Embryonic facial prominence (tissue), 1 donor: ENCODE results near the gene PTPRS.
"Not testable (repeated sequence)": the region's sequence is repeated elsewhere in the genome, so short reads cannot be mapped to it uniquely, and the experiment has no call there.

Experiments
- DNase-seq: peaks from one replicate; pipeline ENCODE4 v3.0.0-alpha.2; 2016; ENCODE audit errors: extremely low spot score

PTPRS gene

DNA sequence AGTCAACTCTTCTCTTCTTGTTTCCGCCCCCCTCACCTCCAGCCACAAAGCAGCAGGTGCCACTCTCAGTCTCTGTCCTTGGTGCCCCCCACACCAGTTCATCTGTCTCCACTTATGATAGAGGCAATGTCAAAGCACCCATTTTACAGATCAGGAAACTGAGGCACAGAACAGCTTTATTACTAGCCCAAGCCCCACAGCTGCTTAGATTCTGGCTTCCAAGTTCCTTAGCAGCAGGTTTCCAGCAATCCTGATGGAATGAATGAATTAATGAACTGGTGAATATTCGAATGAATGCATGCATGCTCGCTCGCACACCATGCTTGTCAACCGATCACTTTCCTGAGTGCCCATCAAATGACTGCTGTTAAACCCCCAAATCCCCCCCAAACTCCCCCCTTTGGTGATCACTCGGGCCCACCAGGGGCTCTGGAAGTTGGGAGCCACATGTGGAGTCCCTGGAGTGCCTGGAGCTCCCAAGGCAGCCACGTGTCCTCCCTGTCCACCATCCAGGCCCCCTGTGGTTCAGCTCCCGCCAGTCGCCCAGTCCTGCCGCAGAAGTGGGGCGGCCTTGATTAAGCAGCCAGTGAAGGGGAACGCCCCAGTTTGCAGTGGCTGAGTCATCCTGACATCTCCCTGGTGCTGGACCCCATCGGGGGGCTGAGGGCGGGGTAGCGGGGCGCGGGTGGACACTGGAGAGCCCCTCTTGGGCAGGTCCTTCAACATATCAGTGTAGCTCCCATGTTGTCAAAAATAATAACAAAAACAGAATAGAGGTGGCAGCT is 6.8 kb downstream of the PTPRS start:
- no peak for DNase-seq

DNA sequence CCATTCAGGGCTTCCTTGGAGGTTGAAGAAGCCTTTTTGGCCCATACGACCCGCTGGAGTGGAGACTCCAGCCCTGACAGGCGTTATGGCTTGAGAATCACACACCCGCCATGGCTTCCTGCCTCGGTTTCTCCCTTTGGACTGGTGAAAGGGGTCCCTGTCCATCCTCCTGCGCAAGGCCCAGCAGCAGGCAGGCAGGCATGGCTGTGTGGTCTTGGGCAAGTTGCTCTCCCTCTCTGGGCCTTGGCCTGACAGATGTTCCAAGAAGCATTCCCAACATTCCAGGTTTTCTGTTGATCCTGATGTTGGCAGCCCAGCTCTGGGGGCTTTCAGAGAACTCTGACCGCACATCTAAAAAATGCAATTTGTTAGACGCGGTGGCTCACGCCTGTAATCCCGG is 8.1 kb downstream of the PTPRS start:
- no peak for DNase-seq

DNA sequence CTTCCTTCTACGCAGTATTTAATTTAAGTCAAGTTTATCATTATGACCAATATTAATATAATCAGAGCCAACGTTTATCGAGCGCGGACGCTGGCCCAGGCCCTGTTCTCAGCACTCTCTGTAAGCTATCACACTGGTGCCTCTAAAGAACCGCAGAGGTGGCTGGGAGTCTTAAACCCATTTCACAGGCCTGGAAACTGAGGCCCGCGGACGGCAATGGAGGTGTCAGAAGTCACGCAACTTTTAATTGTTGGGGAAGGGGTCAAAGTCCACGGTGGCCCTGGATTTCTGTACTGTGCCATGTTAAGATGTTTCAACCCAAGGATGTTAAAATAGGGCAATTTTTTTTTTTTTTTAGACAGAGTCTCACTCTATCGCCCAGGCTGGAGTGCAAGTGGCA is 8.8 kb downstream of the PTPRS start:
- no peak for DNase-seq

DNA sequence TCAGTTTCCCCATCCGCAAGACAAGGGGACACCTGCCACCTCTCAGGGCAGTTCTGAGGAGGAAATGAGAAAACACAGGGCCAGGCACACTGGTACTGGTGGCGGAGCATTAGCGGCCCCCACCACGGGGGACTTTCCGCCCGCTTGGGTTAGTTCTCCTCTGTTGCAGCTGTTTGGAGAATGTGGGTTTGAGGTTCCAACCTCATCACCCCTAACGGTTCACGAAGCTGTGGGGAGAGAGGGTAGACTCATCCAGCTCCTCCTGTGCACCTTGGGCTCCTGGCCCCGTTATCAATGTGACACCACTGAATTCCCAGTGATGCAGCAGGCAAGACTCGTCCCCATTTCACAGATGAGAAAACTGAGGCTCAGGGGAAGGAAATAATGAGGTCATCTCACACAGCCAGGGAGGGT is 10.3 kb downstream of the PTPRS start:
- DNase-seq = no peak

DNA sequence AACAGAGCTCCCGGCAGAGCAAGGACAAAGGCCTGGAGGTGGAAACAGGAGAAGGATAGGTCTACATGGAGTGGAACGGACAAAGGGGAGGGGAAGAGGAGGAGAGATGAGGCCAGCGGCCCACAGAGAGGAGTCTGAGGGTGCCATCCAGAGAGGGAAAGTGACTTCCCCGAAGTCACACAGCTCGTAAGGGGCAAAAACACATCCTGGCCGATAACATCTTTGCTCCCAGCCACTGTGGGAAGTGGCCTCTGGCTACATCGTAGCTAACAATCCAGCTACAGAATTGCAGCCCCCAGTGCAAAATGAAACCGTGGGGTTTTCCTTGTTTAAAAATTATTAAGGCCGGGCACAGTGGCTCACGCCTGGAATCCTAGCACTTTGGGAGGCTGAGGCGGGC is 11.5 kb downstream of the PTPRS start:
- no peak for DNase-seq

DNA sequence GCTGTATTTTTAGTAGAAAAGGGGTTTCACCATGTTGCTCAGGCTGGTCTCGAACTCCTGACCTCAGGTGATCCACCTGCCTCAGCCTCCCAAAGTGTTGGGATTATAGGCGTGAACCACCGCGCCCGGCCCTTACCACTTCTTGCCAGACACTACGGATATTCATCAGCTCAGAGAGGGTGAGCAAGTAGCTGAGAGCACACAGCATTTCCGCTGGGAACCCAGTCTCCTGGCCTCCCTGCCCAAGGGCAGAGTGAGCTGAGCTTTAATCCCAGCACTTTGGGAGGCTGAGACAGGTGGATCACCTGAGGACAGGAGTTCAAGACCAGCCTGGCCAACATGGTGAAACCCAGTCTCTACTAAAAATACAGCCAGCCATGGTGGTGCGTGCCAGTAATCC is 12.2 kb downstream of the PTPRS start:
- DNase-seq = not testable (repeated sequence)

DNA sequence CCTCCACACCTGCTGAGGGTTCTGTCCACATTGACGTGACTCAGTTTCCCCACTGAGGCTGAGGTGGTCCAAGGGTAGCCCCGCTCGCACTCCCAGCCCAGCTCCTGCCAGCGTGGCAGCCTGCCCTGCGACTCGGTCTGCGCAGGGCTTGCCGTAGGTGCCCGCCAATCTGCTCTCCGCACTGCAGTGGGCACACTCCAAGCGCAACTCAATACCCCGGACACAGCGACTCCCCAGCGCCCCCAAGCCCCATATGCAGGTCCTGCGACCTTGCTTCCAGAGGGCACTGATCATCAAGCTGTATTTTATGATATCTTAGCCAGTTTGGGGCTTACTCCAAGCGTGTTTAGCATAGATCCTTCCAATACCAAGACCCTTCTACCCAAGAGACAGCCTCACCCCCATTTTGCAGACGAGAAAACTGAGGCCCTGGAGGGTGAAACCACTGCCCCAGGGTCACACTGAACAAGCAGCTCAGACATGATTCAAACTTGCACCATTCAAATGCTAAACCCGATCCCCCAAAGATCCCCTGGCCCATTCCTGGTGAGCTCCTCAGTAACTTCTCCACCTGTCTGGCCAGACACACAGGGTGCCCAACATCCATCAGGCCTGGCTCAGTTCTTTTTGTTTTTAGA is 13.5 kb downstream of the PTPRS start:
- no peak for DNase-seq

DNA sequence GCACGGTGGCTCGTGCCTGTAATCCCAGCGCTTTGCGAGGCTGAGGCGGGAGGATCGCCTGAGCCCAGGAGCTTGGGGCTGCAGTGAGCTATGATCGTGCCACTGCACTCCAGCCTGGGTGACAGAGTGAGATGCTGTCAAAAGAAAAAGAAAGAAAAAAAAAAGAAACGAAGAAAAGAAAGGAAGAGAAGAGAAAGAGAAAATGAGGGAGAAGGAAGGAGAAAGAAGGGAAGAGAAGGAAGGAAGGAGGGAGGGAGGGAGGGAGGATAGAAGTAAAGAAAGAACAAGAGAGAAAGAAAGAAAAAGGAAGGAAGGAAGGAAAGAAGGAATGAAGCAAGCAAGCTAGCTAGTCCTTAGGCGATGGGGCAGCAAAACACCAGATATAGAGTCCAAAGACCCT is 14.1 kb downstream of the PTPRS start:
- no peak for DNase-seq

DNA sequence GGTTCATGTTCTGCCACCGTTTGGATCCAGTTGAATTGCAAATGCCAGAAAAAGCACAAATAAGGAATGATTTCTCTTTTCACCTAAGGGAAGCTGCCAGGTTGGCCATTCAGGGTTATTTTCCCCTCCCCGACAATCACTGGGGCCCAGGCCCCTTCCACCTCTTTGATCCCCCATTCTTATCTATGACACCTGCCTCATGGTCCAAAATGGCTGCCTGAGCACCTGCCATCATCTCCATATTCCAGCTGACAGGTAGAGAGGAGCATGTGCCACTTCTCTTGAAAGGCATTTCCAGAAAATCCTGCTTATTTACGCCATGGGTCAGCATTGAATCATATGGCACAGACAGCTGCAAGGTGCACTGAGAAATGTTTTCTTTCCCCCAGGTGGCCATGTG is 15.7 kb downstream of the PTPRS start:
- no peak for DNase-seq

DNA sequence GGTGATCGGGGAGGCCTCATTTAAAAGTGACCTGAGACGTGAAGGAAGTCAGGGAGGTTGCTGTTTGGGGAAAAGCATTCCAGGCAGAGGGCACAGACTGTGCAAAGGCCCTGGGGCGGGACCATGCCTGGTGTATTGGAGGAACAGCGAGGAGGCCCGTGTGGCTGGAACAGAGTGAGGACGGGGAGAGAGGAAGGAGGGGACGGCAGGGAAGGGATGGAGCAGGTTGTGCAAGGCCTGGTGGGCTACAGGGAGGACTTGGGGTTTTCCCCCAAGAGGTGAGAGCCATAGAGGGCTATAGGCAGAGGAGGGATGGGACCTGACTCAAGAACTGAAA is 17.2 kb downstream of the PTPRS start:
- no peak for DNase-seq

DNA sequence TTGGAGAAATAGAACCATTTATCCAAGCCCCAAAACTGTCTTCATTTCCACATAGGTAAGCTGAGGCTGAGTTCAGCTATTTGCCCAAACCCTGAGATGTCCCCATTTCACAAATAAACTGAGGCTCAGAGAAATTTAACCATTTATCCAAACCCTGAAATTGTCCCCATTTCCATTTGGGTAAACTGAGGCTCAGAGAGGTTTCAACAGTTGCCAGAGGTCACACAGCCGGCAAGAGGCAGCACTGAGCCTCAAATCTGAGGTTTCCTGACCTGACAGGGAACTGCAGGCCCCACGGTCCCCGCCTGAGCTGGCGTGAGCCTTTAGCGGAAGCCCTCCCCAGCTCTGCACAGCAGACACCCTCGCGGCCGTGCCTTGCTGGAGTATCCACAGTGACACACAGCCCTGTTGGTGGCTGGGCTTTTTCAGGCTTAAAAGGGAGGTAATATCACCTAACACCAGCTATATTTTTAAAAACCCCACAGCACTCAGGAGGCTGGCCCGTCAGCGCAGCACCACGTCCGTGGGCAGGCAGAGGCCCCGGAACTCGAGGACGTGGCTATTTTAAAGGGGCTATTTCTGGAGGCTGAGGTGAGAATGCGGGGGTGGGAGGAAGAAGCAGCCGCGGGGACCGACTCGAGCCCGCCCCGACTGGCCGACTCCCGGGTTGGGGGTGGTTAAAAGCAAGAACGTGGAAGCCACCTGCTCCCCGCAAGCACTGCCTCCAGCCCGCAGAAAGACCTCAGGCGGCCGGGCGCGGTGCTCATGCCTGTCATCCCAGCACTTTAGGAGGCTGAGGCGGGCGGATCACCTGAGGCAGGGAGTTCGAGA is 18.5 kb downstream of the PTPRS start:
- no peak for DNase-seq

DNA sequence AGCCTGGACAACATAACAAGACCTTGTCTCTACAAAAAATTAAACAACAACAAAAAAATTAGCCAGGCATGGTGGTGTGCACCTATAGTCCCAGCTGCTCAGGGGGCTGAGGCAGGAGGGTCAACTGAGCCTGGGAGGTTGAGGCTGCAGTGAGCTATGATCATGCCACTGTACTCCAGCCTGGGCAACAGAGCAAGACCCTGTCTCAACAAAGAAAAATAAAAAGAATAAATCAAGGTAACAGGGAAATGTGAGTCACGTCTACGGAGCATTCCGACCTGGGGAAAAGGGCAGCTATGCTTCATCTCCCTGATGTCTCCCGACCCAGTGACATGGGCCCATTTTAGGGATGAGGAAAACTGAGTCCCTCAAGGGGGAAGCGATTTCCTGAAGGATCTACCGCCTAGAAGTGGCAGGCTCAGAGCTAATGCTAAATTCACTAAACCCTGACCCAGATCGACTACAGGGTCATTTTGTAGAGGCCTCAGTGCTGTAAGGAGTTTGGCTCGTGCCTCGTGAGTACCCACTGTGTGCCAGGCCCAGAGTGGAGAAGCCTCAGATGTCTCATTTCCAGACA is 19.5 kb downstream of the PTPRS start:
- no peak for DNase-seq

DNA sequence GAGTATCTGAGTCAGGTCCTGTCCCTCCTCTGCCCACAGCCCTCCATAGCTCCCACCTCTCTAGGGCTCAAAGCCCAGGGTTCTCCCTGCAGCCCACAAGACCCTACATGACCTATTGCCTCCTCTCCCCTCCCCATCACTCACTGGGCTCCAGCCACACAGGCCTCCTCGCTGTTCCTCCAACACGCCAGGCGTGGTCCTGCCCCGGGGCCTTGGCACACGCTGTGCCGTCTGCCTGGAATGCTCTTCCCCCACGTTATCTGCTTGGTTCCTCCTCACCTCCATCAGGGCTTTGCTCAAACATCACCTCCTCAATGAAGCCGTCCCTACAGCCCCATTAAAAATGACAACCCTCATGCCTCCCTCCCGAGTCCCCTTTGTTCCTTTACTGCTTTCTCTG is 21.1 kb downstream of the PTPRS start:
- DNase-seq = no peak

DNA sequence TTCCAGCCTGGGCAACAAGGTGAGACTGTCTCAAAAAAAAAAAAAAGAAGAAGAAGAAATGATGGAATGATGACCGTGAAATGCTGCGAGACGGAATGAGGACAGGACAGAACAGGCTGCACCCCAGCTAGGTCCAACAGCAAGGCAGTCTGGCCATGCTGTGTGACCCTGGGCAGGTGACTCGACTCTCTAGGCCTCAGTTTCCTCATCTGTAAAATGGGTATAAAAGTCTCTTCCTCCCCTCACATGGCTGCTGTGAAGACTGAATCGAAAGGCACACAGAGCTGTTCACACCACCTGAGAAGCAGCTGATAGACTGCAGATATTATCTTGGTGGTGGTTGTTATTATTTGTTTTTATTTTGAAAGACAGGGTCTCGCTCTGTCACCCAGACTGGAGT is 22.3 kb downstream of the PTPRS start:
- no peak for DNase-seq

DNA sequence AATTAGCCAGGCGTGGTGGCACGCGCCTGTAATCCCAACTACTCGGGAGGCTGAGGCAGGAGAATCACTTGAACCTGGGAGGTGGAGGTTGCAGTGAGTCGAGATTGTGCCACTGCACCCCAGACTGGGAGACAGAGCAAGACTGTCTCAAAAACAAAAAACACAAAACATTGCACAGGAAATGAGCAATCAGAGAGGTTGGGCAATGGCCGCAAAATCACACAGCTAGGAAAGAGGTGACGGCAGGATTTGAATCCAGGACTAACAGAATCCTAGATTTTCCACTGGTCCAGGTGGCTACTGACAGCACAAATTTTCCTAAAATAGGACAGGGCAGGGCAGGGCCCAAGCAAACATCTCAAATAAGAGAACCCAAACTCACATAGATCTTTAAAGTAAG is 23.3 kb downstream of the PTPRS start:
- DNase-seq = no peak

DNA sequence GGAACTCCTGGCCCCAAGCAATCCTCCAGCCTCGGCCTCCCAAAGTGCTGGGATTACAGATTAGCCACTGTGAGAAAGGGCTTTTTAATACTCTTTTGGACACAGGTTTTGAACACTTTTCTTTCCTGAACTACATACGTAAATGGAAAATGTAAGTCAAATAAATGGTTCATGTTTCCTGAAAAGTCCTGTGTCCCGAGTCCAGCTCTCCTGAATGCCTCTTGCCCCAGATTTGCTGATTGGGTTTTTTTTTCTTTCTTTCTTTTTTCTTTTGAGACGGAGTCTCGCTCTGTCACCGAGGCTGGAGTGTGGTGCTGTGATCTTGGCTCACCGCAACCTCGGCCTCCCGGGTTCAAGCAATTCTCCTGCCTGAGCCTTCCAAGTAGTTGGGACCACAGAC is 24.5 kb downstream of the PTPRS start:
- no peak for DNase-seq

DNA sequence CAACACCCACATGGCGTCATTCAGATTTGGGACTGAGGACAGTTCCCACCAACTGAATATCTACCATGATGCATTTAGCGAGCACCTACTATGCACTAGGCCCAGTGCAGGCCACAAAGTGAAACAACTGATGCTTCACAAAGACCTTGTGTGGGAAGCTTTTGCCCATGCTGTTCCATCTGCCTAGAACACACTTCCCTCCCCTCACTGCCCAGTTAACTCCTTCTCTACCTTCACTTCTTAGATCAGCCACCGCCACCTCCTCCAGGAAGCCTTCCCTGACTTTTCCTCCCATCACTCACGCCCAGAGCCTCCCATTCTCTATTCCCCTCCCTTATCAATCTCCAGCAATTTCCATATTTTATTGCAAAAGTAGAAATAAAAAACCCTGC is 25.7 kb downstream of the PTPRS start:
- no peak for DNase-seq

DNA sequence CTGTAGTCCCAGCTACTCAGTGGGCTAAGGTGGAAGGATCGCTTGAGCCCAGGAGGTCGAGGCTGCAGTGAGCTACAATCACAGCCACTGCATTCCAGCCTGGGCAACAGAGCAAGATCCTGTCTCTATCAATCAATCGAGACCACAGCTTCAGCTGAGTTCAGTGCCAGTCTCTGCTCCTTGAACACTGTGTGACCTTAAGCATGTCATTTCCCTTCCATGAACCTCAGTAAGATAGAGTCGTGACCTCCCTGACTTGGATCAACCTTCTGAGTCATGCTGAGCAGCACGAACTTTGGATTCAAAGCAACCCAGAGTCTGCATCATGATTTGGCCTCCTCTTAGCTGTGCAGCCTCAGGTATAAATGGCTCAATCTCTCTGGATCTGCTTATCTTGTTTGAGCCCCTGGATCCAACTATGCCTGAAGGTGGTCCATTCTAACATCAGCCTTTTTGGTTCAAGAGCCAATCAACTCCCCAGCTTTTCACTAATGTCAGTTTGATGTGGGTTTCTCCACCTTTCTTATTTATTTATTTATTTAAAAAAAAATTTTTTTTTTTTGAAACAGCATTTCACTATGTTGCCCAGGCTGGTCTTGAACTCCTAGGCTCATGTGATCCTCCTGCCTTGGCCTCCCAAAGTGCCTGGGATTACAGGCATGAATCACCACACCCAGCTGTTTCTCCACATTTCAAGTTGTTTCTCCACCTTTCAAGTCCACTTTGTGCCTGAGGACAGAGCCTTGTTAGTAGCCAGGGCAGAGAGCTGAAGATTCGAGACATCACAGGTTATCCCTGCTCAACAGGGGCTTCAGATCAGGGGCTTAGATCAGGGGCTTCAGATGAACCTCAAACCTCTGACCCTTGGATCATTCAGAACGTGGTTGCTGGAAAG is 26.4 kb downstream of the PTPRS start:
- DNase-seq = no peak

DNA sequence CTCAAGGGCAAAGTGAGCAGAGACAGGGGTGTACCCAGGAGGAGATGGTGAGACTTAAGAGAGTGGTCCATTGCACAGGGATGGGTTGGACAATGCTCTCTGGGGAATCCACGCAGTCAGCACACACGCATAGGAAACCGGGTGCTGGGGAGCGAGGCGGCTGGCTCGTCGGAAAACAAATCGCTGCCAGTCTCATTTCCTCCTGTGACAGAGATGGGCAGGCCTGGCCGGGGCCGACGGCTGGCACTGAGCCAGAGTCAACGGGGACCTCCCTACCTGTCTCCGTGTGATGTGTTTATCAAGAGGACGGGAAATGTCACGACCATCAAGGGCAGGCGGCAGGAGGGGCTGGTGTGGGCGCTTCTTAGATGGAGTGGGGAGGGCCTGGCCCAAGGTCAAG is 27.3 kb downstream of the PTPRS start:
- no peak for DNase-seq

DNA sequence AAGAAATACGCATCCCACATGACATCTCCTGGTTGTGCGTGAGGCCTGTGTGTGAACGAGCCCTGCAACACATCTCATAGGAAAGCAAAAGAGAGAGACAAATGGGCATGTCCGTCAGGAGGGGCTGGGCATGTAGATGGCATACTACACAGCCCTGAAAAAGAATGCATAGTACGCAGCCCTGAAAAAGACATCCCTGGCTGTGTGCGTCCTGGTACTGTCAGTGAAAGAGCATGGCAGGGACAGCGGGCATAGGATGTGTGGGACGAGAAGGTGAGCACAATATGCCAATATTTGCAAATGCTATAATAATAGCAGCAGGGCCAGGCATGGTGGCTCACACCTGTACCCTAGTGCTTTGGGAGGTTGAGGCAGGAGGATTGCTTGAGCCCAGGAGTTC is 28.6 kb downstream of the PTPRS start:
- no peak for DNase-seq

DNA sequence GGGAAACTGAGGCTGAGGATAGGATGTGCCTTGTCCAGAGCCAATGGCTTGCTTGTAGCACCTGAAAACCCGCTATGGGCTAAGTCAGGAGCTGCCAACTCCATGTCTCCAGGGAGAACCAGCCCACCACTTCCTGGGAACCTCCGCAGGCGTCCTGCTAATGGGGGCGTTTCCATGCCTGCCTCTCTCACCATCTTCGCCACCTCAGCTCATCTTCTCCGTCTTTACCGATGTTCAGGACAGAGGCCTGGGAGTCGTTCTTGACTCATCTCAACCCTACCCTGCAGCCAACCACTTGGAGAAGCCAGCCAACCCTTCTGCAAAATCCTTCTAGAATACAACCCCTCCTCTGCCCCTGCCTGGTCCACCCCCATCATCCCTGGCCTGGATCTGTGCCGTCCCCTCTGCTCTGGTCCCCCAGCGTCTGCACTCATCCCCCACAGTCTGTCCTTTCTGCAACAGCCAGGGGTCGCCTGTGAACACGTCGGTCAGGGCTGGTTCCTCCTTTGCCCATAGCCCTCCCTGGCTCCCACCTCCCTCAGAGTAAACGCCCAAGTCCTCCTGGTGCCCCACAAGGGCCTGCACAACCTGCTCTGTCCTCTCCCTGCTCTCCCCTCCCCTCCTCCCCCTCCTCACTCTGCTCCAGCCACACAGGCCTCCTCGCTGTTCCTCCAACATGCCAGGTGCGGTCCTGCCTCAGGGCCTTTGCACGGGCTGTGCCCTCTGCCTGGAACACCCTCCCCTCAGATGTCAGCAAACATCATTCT is 31.0 kb downstream of the PTPRS start:
- no peak for DNase-seq
